SK-N-MC (cell line): ENCODE results near the gene BORCS6.

Experiments used
- DNase-seq: peaks from one replicate; pipeline ENCODE4 v3.0.0-alpha.2; 2011; ENCODE audit warnings: low read depth, low spot score
- H3K27ac ChIP-seq: fragments of 200-600 bp; sonication (generic); 2 replicates; pipeline ENCODE4 v1.5.1; 2016; ENCODE audit warnings: mixed run types
- H3K36me3 ChIP-seq: fragments of 200-600 bp; sonication (generic); 2 replicates; pipeline ENCODE4 v1.6.1; 2017; ENCODE audit warnings: antibody characterized with exemption, low read length, mixed read lengths; ENCODE audit not compliant: insufficient read depth
- H3K4me3 ChIP-seq: fragments of 200-600 bp; sonication (generic); 2 replicates; pipeline ENCODE4 v1.5.1; 2016
- H3K9ac ChIP-seq: fragments of 200-600 bp; sonication (generic); 2 replicates; pipeline ENCODE4 v1.8.0; 2017; ENCODE audit warnings: mixed run types, mixed read lengths; ENCODE audit not compliant: insufficient read length
- H3K9me3 ChIP-seq: fragments of 200-600 bp; sonication (generic); 2 replicates; pipeline ENCODE4 v1.6.1; 2017; ENCODE audit warnings: low read depth, mild to moderate bottlenecking, antibody characterized with exemption, low read length, moderate library complexity, mixed read lengths
- EZH2 ChIP-seq: fragments of 200-600 bp; sonication (generic); IDR thresholded peaks from one replicate; pipeline ENCODE4 v1.6.1; 2017; ENCODE audit warnings: antibody characterized with exemption
- FOXP2 ChIP-seq: optimal IDR thresholded peaks from 2 replicates; pipeline ENCODE3; 2011; ENCODE audit warnings: mild to moderate bottlenecking, moderate library complexity; ENCODE audit not compliant: insufficient read depth; ENCODE audit errors: extremely low read length, control extremely low read depth
- POLR2AphosphoS5 ChIP-seq: IDR thresholded peaks from 2 replicates; pipeline ENCODE4 v1.6.1; 2012; ENCODE audit warnings: mild to moderate bottlenecking, low read depth, low read length, borderline replicate concordance

Gene BORCS6

DNA sequence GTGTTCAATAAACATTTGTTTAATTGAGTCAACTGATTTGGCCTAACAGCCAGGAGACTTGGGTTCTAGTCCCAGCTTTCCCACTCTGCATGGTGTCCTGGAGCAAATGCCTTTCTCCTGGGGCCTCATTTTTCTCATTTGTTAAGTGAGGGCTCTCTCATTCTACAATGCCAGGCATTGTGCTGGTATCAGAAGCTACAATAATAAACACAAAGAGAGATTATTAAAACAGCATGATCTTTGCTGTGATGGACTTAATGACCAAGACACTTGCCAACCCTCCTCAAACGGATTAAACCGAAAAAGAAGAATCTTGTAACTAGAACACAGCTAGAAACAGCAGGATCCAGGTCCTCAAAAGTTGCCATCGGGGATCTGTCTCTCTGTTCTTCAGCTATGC, 22.5 kb downstream of the BORCS6 start:
- TF ChIP-seq POLR2AphosphoS5 (no peak), FOXP2 (no peak), EZH2 (no peak)
- no peak for DNase-seq
- no peak overlapping the region for H3K9ac ChIP-seq
- H3K27ac ChIP-seq = no peak overlapping the region
- no peaks in the 10 kb centered on the region for H3K36me3 ChIP-seq
- no peak overlapping the region for H3K4me3 ChIP-seq
- H3K9me3 ChIP-seq = no peaks in the 10 kb centered on the region

DNA sequence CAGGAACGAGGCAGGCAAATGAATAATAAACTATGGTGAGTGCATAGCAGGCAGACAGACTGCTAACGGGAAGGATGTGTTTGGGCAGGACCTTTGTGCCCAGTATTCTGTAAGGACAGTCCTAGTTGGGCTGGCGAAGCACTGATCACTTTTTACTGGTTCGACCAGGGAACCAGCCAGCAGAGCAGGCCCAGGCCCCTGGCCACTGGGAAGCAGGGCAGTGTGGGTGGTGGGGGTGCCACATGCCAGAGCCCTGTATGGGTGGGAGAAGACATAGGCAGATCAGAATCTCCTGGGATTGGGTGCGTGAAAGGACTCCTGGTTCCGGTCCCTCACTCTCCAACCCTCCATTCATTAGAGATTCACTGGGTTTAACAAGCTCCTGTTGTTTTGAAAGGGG, 23.2 kb downstream of the BORCS6 start:
- H3K27ac ChIP-seq = no peak overlapping the region
- no peak overlapping the region for H3K9ac ChIP-seq

DNA sequence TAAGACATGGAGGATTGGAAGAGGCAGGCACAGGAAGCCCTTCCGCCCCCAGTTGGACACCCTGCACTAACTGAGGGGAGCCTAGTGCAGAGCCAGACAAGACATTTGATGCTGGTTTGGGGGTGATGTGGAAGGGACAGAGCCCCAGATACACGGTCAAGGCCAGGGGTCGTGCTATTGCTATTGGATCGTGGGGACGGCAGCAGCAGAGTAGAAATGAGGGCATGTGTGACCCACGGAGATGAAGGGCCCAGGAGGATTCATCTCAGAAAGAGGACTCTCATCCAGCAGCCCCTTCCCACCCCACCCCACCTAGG, 25.2 kb downstream of the BORCS6 start:
- Histone ChIP-seq H3K9me3 (no peaks in the 10 kb centered on the region), H3K9ac (no peak overlapping the region), H3K36me3 (peaks cover 7% of the 10 kb centered on the region; the same call in 1 of the 2 replicates), H3K4me3 (no peak overlapping the region), H3K27ac (peak overlapping the region; percentile 29; the same call in 1 of the 2 replicates)
- DNase-seq = no peak
- TF ChIP-seq POLR2AphosphoS5 = no peak
- TF ChIP-seq FOXP2 = no peak
- TF ChIP-seq EZH2 = no peak

More for the DNA sequence above, 23.2 kb downstream of the BORCS6 start:
- no peak for DNase-seq
- Histone ChIP-seq H3K9me3 (no peaks in the 10 kb centered on the region), H3K36me3 (no peaks in the 10 kb centered on the region; the same call in 1 of the 2 replicates), H3K4me3 (no peak overlapping the region)
- no peak for TF ChIP-seq EZH2
- no peak for TF ChIP-seq POLR2AphosphoS5

DNA sequence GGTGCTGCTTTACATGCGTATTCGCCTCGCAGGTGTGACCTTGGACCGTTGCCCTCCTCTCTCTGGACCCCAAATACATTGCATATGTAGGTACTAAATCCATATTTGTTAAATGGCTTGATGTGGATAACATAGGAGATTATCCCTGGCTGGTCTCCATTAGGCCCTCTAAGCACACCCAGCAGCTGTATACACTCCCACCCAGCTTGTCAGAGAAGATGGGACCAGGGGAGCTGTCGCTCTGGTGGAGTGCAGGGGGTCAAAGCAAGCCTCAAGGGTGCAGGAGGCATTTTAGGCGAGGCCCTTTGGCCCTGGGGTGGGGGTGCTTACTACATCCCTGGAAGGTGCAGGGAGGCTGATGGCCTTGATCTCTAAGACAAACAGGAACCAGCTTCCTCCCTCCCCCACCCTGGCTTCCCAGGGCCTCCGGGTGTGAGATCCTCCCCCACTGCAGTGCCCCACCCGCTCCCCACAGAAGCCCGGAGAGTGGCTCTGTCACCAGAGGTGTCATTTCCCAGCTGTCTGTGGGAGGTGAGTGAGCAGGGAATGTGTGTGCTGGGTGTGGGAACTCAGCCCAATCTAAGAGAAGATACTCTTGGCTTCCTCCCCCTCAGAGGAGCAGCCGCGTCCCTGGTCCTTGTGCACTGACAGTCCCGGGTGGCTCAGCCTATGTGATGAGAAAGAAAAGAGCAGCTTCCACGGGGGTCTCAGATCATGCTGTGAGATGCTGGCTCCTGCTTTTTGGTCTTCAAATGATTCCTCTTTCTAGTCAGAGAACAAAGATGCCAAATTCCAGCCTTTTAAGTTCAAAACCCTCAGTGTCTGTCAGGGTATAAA, 25.8 kb downstream of the BORCS6 start:
- Histone ChIP-seq H3K27ac (peak overlapping the region; percentile 29), H3K9me3 (no peaks in the 10 kb centered on the region), H3K9ac (peak overlapping the region; percentile 32), H3K36me3 (peaks cover 13% of the 10 kb centered on the region; the same call in 1 of the 2 replicates), H3K4me3 (peak overlapping the region; percentile 38; the same call in 1 of the 2 replicates)
- no peak for DNase-seq
- TF ChIP-seq FOXP2 (no peak), EZH2 (no peak), POLR2AphosphoS5 (no peak)

DNA sequence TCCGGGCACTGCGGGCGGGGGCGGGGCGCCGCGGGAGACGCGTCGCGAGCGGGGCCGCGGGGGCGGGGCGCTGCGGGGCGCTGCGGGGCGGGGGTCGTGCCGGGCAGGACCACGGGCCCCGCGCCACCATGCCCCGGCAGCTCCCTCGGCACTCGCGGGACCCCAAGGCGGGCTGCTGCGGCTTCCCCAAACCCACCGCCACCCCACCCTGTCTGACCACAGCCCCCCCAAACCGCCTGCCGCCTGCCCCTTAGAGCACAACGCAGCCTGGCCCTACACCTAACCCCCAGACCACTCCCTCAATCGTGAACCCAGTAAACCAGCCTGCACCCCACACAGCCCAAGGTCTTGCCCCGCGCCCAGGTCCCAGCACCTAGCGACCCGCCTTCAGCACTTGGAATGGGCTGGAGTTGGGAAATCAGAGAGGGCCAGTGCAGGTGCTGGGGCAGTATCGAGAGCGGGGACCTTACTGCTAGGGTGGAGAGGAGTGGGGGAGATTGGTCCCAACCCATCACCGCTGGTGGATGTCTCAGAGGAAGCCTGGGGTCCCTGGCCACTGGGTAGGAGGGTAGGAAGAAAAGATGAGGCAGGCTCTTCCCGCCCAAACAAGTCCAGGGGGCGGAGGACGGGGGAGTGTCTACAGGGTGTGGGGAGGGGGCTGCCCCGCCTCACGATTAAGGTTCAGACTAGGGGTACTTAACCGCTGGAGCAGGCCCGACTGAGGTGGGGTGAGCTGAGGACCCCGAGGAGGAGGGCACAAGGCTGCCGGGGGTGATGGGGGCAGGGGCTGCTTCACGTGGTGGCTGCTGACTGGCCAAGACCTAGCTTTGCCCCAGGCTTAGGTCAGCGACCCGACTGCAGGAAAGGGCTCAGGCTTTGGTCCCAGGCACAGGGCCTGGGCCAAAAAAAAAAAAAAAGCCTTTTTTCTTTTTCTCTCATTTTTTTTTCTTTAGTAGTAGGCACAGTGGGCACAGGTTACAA, 26.7 kb downstream of the BORCS6 start:
- no peak for TF ChIP-seq FOXP2
- TF ChIP-seq EZH2 = no peak
- no peak for TF ChIP-seq POLR2AphosphoS5
- H3K27ac ChIP-seq = peak overlapping the region; percentile 30
- H3K9me3 ChIP-seq = no peaks in the 10 kb centered on the region
- peak overlapping the region; percentile 63 for H3K9ac ChIP-seq
- no peak for DNase-seq
- peaks cover 13% of the 10 kb centered on the region; the same call in 1 of the 2 replicates for H3K36me3 ChIP-seq
- H3K4me3 ChIP-seq = peak overlapping the region; percentile 95

DNA sequence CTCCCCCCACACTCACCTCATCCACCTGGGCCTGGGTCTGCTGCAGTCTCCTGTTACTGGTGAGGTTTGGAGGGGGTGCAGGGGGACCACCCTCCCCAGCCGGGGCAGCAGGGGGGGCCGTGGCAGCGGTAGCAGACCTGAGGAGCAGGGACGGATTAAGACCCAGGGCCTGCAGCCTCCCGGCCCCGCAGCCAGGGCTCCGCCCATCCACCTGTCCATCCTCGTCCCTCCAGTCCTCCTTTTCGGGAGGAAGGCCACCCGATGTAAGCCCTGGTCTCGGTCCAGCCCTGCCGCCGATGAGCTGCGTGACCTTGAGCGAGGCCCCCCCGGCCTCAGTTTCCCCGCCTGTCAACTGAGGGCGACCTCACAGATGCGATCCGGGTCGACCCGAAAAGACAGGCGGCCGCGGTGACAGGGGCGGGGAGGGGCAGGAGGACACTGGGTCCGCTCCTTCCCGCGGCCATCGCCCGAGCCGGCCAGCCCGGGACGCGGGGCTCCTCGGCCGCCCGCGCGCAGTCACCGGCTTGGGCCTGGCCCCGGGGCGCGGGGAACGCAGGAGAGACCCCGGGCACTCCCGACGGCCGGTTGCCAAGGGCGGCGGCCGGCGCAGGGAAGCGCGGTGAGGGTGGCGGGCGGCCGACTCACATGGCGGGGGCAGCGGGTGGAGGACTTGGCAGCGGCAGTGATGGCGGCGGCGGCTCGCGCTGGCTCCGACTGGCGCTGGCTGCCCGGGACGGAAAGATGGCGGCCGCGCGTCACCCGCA, 27.6 kb downstream of the BORCS6 start, which contains the start of gene VAMP2:
Gene VAMP2 (minus strand): TSS at position 716 of the 764 bp plus-strand sequence. CDS start 69 bp downstream, at position 647.
- peak within 1 kb of the TSS; percentile 97 for H3K9ac ChIP-seq
- no peaks in the 10 kb centered on the region for H3K9me3 ChIP-seq
- H3K27ac ChIP-seq = peak within 1 kb of the TSS; percentile 81
- H3K4me3 ChIP-seq = peak within 1 kb of the TSS; percentile 95
- TF ChIP-seq FOXP2 (no peak), POLR2AphosphoS5 (peak; percentile 52; the same call in 1 of the 2 replicates)
- no peak for DNase-seq
- H3K36me3 ChIP-seq = peaks cover 13% of the 10 kb centered on the region; the same call in 1 of the 2 replicates

DNA sequence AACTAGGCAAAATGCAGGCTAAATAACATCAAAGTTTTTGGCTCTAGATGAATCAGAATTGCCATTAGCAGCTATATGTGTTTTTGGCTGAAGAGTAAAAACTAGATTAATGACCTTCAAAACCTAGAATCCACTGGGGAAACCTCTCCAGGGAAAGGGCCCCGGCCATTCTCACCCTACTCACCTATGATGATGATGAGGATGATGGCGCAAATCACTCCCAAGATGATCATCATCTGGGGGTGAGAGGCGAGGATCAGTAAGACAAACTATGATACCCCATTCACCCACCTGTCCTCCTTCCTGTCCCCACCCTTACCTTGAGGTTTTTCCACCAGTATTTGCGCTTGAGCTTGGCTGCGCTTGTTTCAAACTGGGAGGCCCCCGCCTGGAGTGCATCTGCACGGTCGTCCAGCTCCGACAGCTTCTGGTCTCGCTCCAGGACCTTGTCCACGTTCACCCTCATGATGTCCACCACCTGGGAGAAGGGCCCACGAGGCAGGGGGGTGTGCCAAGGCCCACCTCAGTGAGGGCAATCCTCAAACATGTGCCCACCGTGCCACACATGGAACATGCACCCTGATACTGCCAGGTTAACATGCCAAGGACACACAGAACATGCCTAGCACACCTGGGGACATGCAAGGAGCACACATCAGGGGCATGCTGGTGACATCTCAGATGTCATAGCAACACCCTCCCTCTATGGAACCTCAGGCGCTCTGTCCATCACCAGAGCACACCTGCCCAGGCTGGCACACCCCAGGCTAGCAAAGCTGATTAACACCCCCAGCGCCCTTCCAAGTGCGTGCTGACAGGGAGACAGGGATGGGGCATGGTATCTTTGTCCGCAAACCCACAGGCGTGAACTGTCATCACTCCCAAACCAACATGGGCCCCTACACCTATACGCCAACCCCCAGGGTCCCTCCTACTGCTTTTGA, 28.4 kb downstream of the BORCS6 start:
- H3K9ac ChIP-seq = peak overlapping the region; percentile 97
- no peaks in the 10 kb centered on the region for H3K9me3 ChIP-seq
- H3K27ac ChIP-seq = peak overlapping the region; percentile 51
- peak overlapping the region; percentile 95 for H3K4me3 ChIP-seq
- DNase-seq = no peak
- TF ChIP-seq EZH2 (no peak), FOXP2 (no peak), POLR2AphosphoS5 (no peak)
- peaks cover 13% of the 10 kb centered on the region; the same call in 1 of the 2 replicates for H3K36me3 ChIP-seq
